Mesodermal cell (in vitro differentiated cells): ENCODE data around the gene PPP1R26.

Experiments
- H3K27ac ChIP-seq: 2 replicates; pipeline ENCODE4 v1.7.0; 2013; ENCODE audit warnings: mild to moderate bottlenecking, low read depth, low read length, moderate library complexity; ENCODE audit not compliant: severe bottlenecking
- H3K36me3 ChIP-seq: 2 replicates; pipeline ENCODE4 v1.7.1; 2013; ENCODE audit warnings: mild to moderate bottlenecking, low read length, moderate library complexity; ENCODE audit not compliant: control insufficient read depth, insufficient read depth
- H3K4me1 ChIP-seq: one replicate; pipeline ENCODE4 v1.7.1; 2013; ENCODE audit warnings: mild to moderate bottlenecking, low read length; ENCODE audit not compliant: insufficient read depth, control insufficient read depth, poor library complexity, severe bottlenecking
- H3K4me3 ChIP-seq: 2 replicates; pipeline ENCODE4 v1.7.0; 2013; ENCODE audit warnings: low read length, control low read depth, mild to moderate bottlenecking; ENCODE audit not compliant: insufficient read depth, poor library complexity, severe bottlenecking; ENCODE audit errors: extremely low read depth
- H3K9me3 ChIP-seq: 2 replicates; pipeline ENCODE4 v1.7.1; 2013; ENCODE audit warnings: mild to moderate bottlenecking, low read length, moderate library complexity; ENCODE audit not compliant: control insufficient read depth
- WGBS, 2 experiments: methylation state at CpG; one replicate each; pipeline ENCODE4 v1.1.5; 2013; ENCODE audit warnings: missing lambda C conversion rate in 2 of 2; ENCODE audit not compliant: insufficient coverage in 2 of 2; 5-methylcytosine and 5-hydroxymethylcytosine counted together

Gene PPP1R26

DNA sequence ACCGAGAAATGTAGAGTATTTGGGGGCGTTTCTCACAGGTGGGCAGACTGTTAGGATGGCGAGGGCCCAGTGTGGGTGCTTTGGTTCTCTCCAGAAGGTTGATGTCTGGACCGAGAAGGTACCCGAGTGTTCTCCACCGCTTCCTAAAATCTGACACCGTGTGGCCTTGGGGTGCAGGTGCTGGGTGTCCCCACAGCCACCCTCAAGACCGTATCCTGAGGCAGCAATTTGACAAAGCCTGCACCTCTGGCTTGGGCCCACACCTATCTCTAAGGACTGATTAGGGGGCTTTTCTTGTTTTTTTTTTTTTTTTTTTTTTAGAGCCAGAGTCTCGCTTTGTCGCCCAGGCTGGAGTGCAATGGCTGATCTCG is 1.3 kb downstream of the PPP1R26 start:
- no peak overlapping the region for H3K27ac ChIP-seq
- peak overlapping the region; percentile 75 for H3K4me3 ChIP-seq
- H3K36me3 ChIP-seq = peaks cover 31% of the 10 kb centered on the region
- 44 to 48% methylated on average over 7 to 10 of the region's 11 CpGs for WGBS, 2 experiments
- peaks cover 4% of the 10 kb centered on the region for H3K4me1 ChIP-seq
- no peaks in the 10 kb centered on the region for H3K9me3 ChIP-seq

DNA sequence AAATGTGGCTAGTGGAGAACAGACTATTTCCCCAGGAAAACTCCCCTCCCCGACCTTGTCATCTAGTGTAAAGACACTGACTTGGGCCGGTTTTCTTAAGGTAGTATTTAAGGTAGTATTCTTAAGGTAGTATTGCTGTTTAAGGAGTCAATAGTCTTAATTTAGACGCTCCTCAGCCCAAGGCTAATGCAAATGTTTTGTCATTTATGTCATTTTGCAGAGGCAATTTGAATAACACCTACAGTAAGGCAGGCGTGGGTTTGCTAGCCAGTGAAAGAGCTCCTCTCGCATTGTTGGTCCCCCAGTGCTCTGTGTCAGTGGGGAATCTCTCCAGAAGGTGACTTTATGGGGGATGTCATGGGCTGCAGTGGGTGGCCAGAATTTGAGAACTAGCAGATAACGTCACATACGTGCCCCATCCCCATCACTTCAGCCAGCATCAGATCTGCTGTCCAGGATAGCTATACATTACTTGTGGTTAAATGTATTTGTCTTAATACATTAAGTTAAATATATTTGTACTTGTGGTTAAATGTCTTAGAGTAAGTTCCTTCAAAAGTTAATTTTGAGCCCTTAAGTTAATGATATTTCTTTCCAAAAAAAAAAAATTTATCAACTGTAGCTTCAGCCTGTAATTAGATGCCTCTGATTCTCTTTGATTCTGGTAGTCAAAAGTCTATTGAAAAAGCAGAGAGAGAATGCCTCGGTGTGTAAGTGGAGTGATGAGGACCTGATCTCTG is 2.6 kb downstream of the PPP1R26 start:
- Histone ChIP-seq H3K27ac (no peak overlapping the region), H3K36me3 (peaks cover 42% of the 10 kb centered on the region), H3K4me1 (peaks cover 4% of the 10 kb centered on the region), H3K4me3 (no peak overlapping the region), H3K9me3 (no peaks in the 10 kb centered on the region)
- WGBS, 2 experiments = 86 to 94% methylated on average over 2 to 4 of the region's 8 CpGs

DNA sequence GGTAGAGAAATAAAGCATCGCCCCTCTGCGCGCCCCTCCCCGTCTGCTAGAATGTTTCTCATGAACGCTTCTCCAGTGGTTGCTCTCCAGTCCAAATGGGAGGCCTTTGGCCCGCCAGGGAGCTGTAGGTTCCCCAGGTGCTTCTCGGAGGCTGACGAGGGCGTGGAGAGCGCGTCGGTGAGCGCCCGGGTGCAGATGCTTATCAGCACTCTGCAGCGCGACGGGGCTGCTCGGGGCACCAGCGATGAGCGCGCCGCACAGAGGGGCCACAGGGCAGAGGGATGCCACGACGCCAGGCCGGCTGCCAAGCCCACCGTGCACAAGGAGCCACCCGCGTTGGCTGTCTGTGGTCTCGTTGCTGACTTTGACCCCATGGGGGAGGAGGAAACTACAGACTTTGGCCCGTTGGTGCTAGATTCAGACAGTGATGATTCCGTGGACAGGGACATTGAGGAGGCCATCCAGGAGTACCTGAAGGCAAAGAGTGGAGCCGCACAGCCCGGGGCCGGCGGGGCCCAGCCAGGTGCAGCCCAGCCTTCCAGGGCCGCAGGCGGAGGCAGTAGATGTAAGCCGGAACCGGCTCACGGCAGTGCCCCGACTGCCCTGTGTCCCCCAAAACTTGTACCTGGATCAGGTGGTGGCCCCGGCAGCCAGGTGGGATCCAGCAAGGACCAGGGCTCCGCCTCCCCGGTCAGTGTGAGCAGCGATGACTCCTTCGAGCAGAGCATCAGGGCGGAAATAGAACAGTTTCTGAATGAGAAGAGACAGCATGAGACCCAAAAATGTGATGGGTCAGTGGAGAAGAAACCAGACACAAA is 5.1 kb downstream of the PPP1R26 start:
- Histone ChIP-seq H3K4me1 (peaks cover 6% of the 10 kb centered on the region), H3K36me3 (peaks cover 47% of the 10 kb centered on the region)
- 97% methylated on average over 42 to 47 of the region's 47 CpGs for WGBS, 2 experiments

DNA sequence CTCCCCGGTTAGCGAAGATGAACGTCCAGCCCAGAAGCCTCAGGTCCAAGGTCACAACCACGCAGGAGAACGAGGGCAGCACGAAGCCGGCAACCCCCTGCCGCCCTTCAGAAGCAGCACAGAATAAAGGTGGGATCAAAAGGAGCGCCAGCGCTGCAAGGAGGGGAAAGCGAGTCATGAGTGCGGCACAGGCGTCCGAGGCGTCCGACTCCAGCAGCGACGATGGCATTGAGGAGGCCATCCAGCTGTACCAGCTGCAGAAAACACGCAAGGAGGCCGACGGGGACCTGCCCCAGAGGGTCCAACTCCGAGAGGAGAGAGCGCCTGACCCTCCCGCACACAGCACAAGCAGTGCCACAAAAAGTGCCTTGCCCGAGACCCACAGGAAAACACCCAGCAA is 5.8 kb downstream of the PPP1R26 start:
- Histone ChIP-seq H3K36me3 (peaks cover 47% of the 10 kb centered on the region), H3K4me1 (peaks cover 6% of the 10 kb centered on the region), H3K4me3 (no peak overlapping the region), H3K27ac (no peak overlapping the region), H3K9me3 (no peaks in the 10 kb centered on the region)
- 92 to 96% methylated on average over 25 of the region's 25 CpGs for WGBS, 2 experiments

More for the DNA sequence above, 5.1 kb downstream of the PPP1R26 start:
- Histone ChIP-seq H3K9me3 (no peaks in the 10 kb centered on the region), H3K27ac (no peak overlapping the region), H3K4me3 (no peak overlapping the region)

DNA sequence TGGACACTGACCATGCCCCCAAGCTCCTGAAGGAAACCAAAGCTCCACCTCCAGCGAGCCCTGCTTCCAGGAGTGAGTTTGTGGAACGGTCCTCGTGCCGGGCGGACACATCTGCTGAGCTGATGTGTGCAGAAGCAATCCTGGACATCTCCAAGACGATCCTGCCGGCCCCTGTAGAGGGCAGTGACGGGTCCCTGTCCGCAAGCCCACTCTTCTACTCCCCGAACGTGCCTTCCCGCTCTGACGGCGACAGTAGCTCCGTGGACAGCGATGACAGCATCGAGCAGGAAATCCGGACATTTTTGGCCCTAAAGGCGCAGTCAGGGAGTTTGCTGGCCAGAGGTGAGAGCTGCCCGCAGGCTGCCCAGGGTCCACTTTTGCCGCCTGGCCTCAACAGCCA is 6.2 kb downstream of the PPP1R26 start:
- Histone ChIP-seq H3K4me3 (no peak overlapping the region), H3K36me3 (peaks cover 47% of the 10 kb centered on the region), H3K9me3 (no peaks in the 10 kb centered on the region), H3K27ac (no peak overlapping the region), H3K4me1 (peaks cover 5% of the 10 kb centered on the region)
- 92 to 95% methylated on average over 16 to 21 of the region's 21 CpGs for WGBS, 2 experiments

DNA sequence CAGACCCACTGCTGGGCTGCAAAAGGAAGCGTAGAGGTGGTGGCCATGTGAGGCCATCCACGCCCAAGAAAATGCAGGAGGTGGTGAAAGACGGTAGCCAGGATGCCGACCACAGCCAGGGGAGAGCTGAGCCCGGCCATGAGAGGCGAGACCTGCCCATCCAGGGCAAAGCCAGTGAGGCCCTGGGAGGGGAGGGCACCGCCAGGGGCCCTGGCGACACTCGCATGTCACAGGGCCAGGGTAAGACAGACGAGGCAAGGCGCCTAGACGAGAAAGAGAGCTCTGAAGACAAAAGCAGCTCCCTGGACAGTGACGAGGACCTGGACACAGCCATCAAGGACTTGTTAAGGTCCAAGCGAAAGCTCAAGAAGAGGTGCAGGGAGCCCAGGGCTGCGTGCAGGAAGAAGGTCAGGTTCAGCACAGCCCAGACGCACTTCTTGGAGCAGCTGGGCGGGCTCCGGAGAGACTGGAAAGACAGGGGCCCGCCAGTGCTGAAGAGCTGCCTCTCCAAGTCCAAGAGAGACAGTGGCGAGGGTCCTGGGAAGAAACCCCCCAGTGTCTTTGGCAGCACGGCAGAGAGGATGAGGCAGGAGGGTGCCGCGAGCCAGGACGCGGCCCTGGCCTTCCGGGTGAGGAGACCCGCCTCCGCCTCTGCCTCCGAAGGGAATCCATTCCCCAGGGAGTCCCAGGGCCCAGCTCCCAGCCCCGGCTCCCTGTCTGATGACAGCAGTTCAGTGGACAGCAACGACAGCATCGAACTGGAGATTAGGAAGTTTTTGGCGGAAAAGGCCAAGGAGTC is 6.9 kb downstream of the PPP1R26 start:
- Histone ChIP-seq H3K27ac (no peak overlapping the region), H3K4me3 (no peak overlapping the region), H3K4me1 (peaks cover 7% of the 10 kb centered on the region), H3K36me3 (peaks cover 47% of the 10 kb centered on the region), H3K9me3 (no peaks in the 10 kb centered on the region)
- 94 to 96% methylated on average over 32 to 33 of the region's 33 CpGs for WGBS, 2 experiments

DNA sequence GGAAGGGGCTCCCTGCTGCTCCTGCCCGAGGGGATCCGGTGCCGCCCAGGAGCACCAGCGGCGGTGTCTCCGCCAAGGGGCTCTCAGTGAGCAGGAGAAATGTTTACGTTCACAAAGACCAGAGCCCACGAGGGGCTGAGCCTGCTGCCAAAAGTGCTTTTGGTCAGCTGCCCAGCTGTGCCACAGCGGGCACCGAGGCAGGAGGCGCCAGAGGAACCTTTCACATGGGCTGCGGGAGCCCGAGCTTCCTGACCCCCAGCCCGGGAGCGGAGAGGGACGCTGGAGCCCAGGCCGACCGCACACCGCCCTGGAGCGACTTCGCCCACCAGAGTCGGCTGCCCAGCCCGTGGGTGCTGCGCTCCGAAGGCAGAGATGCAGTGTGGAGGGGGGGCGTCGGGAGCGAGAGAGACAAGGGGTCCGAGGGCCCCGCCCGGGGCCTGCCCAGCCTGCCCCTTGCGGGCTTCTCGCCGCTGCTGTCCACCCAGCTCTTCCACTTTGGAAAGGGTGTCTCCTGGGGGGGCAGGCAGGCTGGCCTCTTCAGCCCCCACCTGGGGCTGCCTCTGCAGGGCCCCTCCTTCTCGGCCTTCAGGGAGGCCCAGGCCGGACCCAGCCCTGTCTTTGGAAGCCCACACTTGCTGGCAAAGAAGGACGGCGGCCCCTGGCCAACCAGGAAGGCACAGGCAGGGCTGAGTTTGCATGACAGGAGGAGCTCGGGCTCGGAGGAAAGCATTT is 7.9 kb downstream of the PPP1R26 start:
- Histone ChIP-seq H3K4me3 (no peak overlapping the region), H3K27ac (no peak overlapping the region), H3K4me1 (peaks cover 8% of the 10 kb centered on the region), H3K9me3 (no peaks in the 10 kb centered on the region), H3K36me3 (peaks cover 47% of the 10 kb centered on the region)
- 95 to 98% methylated on average over 33 to 40 of the region's 40 CpGs for WGBS, 2 experiments

DNA sequence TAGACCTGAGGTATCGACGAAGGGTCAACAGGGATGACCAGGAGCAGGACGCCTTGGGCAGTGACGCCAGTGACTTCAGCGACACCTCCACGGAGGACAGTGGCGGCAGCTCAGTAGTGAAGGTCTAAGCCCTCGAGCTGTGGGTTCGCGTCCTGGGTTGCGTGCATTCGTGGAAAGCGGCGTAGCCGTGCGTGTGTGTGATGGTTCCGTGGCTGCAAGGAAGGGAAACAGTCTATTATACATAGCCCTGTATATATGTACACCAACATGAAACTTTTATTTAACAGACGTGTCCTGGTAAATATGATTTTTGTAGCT is 8.4 kb downstream of the PPP1R26 start:
- H3K4me3 ChIP-seq = no peak overlapping the region
- H3K9me3 ChIP-seq = no peaks in the 10 kb centered on the region
- peaks cover 45% of the 10 kb centered on the region for H3K36me3 ChIP-seq
- WGBS, 2 experiments = 98 to 99% methylated on average over 6 to 12 of the region's 18 CpGs
- H3K27ac ChIP-seq = no peak overlapping the region
- peaks cover 8% of the 10 kb centered on the region for H3K4me1 ChIP-seq

DNA sequence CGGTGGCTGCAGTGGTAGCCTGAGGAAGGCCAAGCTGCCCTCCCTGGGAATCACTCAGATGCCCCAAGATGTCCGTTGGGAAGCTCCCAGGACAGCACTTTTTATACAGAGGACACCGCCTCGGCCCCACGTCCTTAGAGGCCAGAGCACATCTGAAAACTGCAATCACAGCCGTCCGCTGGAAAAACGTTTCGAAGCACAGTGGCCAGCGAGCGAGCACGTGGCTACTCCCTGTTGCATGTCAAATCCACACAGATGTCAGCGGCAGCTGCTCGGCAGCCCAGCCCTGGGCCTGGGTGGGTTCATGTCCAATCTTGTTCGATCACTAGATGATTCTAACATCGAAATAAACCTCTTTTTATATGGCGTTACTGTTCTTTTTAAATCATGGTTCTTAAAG is 8.9 kb downstream of the PPP1R26 start:
- Histone ChIP-seq H3K36me3 (peaks cover 40% of the 10 kb centered on the region), H3K9me3 (no peaks in the 10 kb centered on the region), H3K27ac (no peak overlapping the region), H3K4me3 (no peak overlapping the region), H3K4me1 (peaks cover 8% of the 10 kb centered on the region)
- 95 to 97% methylated on average over 17 of the region's 17 CpGs for WGBS, 2 experiments

DNA sequence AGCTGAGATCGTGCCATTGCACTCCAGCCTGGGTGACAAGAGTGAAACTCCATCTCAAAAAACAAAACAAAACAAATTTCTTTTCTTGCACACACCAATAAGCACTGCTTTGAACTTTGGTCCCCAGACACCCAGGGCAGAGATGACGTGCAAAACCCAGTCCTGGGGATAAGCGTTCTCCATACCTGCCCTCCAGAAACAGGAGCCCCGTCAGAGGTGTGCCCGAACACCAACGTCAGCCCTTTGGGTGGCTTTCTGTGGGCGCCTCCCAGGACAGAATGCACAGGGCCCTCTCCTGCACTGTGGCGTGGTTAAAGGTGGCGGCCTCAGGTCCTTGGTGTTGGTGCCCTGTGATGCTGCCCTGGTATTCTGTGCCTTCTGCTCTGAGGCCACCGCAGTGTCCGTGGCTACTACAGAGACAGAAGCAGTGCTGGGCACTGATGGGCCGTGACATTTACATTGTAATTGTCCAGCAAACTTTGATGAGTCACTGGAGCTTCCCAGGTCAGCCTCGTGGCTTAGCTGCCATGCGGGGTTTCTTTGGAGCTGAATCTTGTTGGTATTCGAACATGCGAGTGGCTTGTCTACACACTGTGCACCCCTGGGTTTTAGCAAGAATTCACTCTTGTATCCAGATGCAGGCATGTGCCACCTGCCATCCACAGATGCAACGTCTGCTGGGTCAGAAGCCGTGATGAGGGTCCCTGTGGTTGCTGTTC is 9.8 kb downstream of the PPP1R26 start:
- H3K4me1 ChIP-seq = peaks cover 8% of the 10 kb centered on the region
- H3K36me3 ChIP-seq = peaks cover 32% of the 10 kb centered on the region
- H3K9me3 ChIP-seq = no peaks in the 10 kb centered on the region
- no peak overlapping the region for H3K4me3 ChIP-seq
- no peak overlapping the region for H3K27ac ChIP-seq
- 95% methylated on average over 18 of the region's 18 CpGs for WGBS, 2 experiments
